Prostate gland (tissue), 2 donors: ENCODE measurements around the gene SLIT3.

Experiments used
- CTCF ChIP-seq, 4 experiments: fragments of 200-600 bp in 2 of 4; fragments of 450-650 bp in 2 of 4; sonication (generic) in 2 of 4; IDR thresholded peaks; 1 replicate in 3 of 4; 2 replicates in 1 of 4; pipeline ENCODE4 v1.5.1; 2016 to 2019; ENCODE audit warnings: antibody characterized with exemption in 4 of 4, mild to moderate bottlenecking in 2 of 4, moderate library complexity in 2 of 4
- POLR2A ChIP-seq: fragments of 450-650 bp; IDR thresholded peaks from one replicate; pipeline ENCODE4 v1.6.1; 2016; ENCODE audit warnings: antibody characterized with exemption, mild to moderate bottlenecking
- POLR2AphosphoS5 ChIP-seq: sonication (generic); formaldehyde crosslinking; IDR thresholded peaks from one replicate; pipeline ENCODE4 v1.6.1; 2017; ENCODE audit warnings: antibody characterized with exemption

GRCh38 chr5:169270827-169271226, 30.1 kb downstream of the SLIT3 start:
- TF ChIP-seq CTCF (IDR thresholded peaks at IDR 0.05) (no peak), POLR2AphosphoS5 (no peak), POLR2A (no peak)
